Immature natural killer cell (primary cell): ENCODE results near the gene UIMC1. TPM values are rescaled to one million over a fixed set of nuclear protein-coding genes. Genes with fewer than 3 reads are reported as not detected.
"Not testable (repeated sequence)": the region's sequence is repeated elsewhere in the genome, so short reads cannot be mapped to it uniquely, and the experiment has no call there.

ENCODE experiments used
- DNase-seq, 3 donors: peaks; one replicate each; pipeline ENCODE4 v3.0.0; 2022; ENCODE audit warnings: mixed read lengths in 1 of 3
- H3K27ac Mint-ChIP-seq, 6 donors: one replicate each; pipeline ENCODE4 v1.8.0; 2020; ENCODE audit warnings: mixed read lengths in 6 of 6, mild to moderate bottlenecking in 5 of 6, inconsistent platforms in 4 of 6, moderate library complexity in 3 of 6
- H3K27me3 Mint-ChIP-seq, 3 donors: one replicate each; pipeline ENCODE4 v1.8.0; 2020 to 2021; ENCODE audit warnings: low read depth in 3 of 3, mild to moderate bottlenecking in 3 of 3, mixed read lengths in 3 of 3, moderate library complexity in 3 of 3, inconsistent platforms in 1 of 3
- H3K36me3 Mint-ChIP-seq, 3 donors: one replicate each; pipeline ENCODE4 v1.8.0; 2020; ENCODE audit warnings: mixed read lengths in 3 of 3, inconsistent platforms in 2 of 3, mild to moderate bottlenecking in 2 of 3
- H3K4me1 Mint-ChIP-seq, 2 donors: one replicate each; pipeline ENCODE4 v1.8.0; 2020; ENCODE audit warnings: inconsistent platforms in 2 of 2, mild to moderate bottlenecking in 2 of 2, mixed read lengths in 2 of 2, moderate library complexity in 1 of 2
- H3K4me3 Mint-ChIP-seq, 5 donors: one replicate each; pipeline ENCODE4 v1.8.0; 2020; ENCODE audit warnings: mild to moderate bottlenecking in 5 of 5, mixed read lengths in 5 of 5, inconsistent platforms in 3 of 5, moderate library complexity in 3 of 5
- H3K9me3 Mint-ChIP-seq, 6 donors: one replicate each; pipeline ENCODE4 v1.8.0; 2020; ENCODE audit warnings: mild to moderate bottlenecking in 6 of 6, mixed read lengths in 6 of 6, inconsistent platforms in 4 of 6, moderate library complexity in 3 of 6
- polyA plus RNA-seq, 3 donors: library from polyadenylated mRNA; unstranded; fragments of 300-500 nt; fragmentation: Illumina TruSeq; gene quantifications; one replicate each; pipeline ENCODE4 v1.2.3, GENCODE V29; 2021

UIMC1 gene
- polyA plus RNA-seq, 3 donors from 2014 or later, result 12.8 to 21.5 (median 14.9) TPM

DNA sequence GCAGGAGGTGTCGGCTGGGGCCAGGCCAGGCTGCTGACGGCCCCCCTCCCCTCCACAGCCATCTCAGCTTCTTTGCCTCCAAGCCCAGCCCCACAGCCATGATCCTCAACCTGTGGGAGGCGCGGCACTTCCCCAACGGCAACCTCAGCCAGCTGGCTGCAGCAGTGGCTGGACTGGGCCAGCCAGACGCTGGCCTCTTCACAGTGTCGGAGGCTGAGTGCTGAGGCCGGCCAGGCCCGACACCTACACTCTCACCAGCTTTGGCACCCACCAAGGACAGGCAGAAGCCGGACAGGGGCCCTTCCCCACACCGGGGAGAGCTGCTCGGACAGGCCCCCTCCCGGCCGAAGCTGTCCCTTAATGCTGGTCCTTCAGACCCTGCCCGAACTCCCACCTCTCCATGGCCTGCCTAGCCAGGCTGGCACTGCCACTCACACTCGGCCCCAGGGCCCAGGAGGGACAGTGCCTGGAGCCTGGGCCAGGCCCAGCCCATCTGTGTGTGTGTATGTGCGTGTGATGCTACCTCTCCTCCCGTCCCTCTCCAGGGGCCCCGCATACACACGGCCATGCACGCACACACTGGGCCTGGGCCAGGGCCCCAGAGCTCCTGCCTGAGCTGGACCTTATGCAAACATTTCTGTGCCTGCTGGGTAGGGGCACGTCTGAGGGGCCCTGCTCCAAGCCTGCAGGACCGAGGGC is 126.8 kb downstream of the UIMC1 start:
- no peaks in the 10 kb centered on the region for H3K36me3 Mint-ChIP-seq
- H3K27me3 Mint-ChIP-seq, result peaks cover 14 to 16% (median 14%) of the 10 kb centered on the region in 3 donors
- H3K27ac Mint-ChIP-seq, result no peak overlapping the region
- no peak overlapping the region for H3K4me3 Mint-ChIP-seq
- H3K4me1 Mint-ChIP-seq, result peaks cover 17 to 18% of the 10 kb centered on the region in 2 donors
- DNase-seq, result no peak
- peaks cover 0 to 1% (median 0%) of the 10 kb centered on the region in 6 donors for H3K9me3 Mint-ChIP-seq

DNA sequence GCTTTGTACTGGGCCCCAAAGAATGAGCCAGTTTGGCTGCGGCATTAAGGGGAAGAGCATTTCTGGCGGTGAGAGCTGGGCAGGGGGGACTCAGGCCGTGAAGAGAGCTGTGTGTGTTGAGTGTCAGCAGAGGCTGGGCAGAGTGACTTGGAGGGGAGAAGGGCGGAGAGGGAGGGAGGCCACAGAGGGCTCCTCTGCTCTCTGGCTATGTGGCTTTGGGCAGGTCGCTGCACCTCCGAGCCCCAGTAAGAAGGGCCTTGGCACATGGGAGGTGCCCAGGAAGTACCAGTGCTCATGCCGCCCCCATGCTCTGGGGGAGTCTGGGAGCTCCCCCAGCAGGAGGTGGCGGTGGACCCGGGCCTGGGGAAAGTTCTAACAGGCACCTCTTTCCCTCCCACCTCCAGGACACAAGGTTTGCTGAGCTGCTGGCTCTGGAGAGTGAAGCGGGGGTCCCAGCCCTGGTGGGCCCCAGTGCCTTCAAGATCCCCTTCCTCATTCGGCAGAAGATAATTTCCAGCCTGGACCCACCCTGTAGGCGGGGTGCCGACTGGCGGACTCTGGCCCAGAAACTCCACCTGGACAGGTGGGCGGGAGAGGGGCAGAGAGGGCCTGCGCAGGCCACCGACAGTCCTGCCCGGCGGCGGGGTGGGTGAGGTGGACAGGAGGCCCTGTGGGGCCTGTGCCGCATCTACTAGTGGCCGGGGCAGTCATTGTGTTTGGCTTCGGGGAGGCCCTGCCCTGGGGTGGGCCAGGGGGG is 127.5 kb downstream of the UIMC1 start:
- Mint-ChIP-seq H3K4me3 (no peak overlapping the region), H3K9me3 (peaks cover 0 to 1% (median 0%) of the 10 kb centered on the region in 6 donors), H3K36me3 (no peaks in the 10 kb centered on the region), H3K27ac (no peak overlapping the region), H3K4me1 (peaks cover 17 to 18% of the 10 kb centered on the region in 2 donors), H3K27me3 (peaks cover 15 to 20% (median 16%) of the 10 kb centered on the region in 3 donors)
- no peak for DNase-seq

DNA sequence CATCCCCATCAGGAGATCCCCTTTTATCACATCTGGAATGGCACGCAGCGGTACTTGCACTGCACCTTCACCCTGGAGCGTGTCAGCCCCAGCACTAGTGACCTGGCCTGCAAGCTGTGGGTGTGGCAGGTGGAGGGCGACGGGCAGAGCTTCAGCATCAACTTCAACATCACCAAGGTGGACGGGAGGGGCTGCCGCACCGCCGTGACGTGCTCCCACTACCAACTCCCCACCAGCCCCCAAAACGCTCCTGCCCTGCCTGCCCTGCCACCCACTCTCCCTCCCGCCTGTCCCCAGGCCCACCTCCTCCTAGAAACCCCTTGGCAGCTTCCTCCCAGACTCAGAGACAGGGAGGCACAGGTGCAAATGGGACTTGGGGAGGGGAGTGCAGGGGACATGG is 128.1 kb downstream of the UIMC1 start:
- peaks cover 16 to 25% (median 18%) of the 10 kb centered on the region in 3 donors for H3K27me3 Mint-ChIP-seq
- H3K36me3 Mint-ChIP-seq, result no peaks in the 10 kb centered on the region
- DNase-seq, result no peak
- H3K27ac Mint-ChIP-seq, result no peak overlapping the region
- H3K4me3 Mint-ChIP-seq, result no peak overlapping the region
- peaks cover 18 to 20% of the 10 kb centered on the region in 2 donors for H3K4me1 Mint-ChIP-seq
- peaks cover 0 to 2% (median 0%) of the 10 kb centered on the region in 6 donors for H3K9me3 Mint-ChIP-seq

DNA sequence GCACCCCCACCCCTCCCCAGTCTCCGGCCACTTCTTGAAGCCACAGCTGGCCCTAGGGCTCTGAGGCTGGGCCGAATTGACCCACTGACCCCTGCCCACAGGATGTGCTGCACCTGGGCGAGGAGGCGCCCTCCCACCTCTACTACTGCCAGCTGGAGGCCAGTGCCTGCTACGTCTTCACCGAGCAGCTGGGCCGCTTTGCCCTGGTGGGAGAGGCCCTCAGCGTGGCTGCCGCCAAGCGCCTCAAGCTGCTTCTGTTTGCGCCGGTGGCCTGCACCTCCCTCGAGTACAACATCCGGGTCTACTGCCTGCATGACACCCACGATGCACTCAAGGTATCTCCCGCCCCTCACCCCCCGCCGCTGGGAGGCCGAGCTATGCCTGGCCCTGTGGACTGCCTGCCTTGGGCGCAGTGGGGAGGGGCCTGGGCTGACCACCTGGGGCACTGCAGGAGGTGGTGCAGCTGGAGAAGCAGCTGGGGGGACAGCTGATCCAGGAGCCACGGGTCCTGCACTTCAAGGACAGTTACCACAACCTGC is 128.7 kb downstream of the UIMC1 start:
- H3K4me3 Mint-ChIP-seq, result no peak overlapping the region
- no peaks in the 10 kb centered on the region for H3K36me3 Mint-ChIP-seq
- peaks cover 21 to 30% (median 24%) of the 10 kb centered on the region in 3 donors for H3K27me3 Mint-ChIP-seq
- DNase-seq, result no peak
- H3K27ac Mint-ChIP-seq, result no peak overlapping the region
- H3K9me3 Mint-ChIP-seq, result peaks cover 0 to 6% (median 4%) of the 10 kb centered on the region in 6 donors
- H3K4me1 Mint-ChIP-seq, result peaks cover 20 to 22% of the 10 kb centered on the region in 2 donors

DNA sequence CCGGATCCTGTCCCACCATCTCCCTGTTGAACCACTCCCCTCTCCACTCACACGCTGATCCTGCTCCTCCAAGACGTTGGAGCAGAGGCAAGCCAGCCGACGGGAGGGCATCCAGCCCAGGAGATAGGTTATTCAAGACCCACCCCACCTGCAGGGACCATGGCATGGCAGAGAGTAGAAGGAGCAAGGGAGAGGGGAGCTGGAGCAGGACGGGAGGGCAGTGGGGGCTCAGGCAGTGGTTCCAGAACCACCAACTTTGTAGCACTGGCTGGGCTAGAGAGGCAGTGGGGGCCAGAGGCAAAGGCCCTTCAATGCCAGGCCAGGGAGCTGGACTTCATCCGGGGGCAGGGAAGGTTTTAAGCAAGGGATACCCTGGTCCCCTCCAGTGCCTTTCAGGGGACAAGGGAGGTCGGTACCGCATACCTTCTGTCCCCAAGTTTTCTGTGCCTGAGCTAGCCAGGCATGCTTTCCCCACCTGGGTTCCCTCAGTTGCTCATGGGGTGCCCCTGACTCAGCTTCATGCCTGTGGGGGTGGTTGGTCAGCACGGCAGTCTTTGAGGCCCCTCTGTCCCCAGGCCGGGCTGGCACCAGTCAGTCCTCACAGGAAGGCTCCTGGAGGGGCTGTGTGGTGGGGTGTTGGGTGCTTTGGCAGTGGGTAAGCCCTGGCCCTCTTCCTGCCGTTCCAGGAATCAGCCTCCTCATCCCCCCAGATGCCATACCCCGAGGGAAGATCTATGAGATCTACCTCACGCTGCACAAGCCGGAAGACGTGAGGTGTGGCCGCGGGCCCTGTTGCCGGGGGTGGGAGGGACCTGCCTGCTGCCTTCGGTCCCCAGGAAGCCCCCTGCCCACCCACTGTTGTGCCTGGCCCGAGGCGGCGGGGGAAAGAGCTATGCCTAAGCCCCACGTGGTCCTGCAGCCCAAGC is 129.8 kb downstream of the UIMC1 start:
- Mint-ChIP-seq H3K27me3 (peaks cover 28 to 38% (median 28%) of the 10 kb centered on the region in 3 donors), H3K4me3 (peak overlapping the region in 1 of 5 donors; percentile 80), H3K9me3 (peaks cover 0 to 6% (median 4%) of the 10 kb centered on the region in 6 donors), H3K4me1 (peaks cover 20 to 22% of the 10 kb centered on the region in 2 donors), H3K36me3 (no peaks in the 10 kb centered on the region), H3K27ac (no peak overlapping the region)
- no peak for DNase-seq

DNA sequence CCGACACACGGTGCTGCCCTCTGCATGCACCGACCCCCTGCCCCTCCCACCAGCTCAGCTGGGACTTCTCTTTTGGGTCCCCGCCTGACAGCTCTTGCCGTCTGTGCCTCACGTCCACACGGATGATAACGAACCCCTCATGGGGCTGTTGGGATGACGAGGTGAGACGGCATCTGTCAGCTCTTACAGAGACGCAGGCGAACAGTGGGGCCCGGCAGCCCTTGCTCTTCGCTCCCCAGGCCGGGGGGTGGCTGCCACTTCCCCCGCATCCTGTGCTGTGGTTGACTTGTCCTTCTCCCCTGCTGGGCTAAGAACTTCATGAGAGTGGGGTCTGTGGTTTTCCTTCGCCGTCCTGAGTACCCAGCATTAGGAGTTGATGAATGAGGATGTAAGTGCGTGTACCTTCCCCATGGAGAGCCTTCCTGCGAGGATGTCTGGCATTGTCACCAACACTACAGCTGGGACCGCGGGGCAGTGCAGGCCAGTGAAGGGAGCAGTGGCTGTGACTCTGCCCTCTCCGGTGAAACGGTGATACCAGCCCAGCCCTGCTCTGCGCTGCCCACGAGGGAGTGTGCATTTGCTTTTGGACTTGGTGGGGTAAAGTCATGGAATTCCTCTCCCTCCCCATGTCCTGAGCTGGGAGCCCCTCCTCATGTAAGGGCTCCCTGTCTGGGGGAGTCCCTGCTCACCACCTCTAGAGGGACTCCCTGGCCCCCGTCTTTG is 130.6 kb downstream of the UIMC1 start:
- Mint-ChIP-seq H3K27ac (peak overlapping the region in 3 of 6 donors; percentile 40 to 51 (median 49)), H3K4me3 (peak overlapping the region; percentile 35 to 80 (median 58)), H3K36me3 (no peaks in the 10 kb centered on the region), H3K9me3 (peaks cover 0 to 6% (median 4%) of the 10 kb centered on the region in 6 donors), H3K27me3 (peaks cover 28 to 38% (median 28%) of the 10 kb centered on the region in 3 donors), H3K4me1 (peaks cover 20 to 22% of the 10 kb centered on the region in 2 donors)
- DNase-seq, result peak; percentile 26 to 42 (median 33)

DNA sequence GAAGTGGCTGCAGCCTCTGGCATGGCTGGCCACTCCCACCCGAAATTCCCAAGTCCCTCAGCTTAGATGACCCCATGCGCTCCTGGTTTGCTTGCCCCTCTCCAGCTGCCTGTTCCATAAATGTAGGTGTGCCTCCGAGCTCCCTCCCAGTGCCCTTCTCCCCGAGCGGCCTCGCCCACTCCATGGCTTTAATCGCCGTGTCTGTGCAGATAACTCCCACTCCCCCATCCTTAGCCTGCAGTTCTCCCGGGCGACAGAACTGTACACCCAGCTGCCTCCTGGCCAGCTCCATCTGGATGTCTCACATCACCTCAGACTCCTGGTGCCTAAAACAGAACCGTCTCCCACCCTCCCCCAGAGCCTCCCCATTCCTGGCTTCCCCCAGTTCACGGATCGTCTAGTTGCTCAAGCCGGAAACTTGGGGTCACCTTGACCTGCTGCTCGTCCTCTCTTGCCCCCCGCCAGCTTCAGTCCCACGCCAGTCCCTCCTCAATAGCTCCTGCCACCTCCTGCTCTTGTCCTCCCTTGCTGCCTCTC is 131.5 kb downstream of the UIMC1 start:
- Mint-ChIP-seq H3K4me1 (peaks cover 25 to 28% of the 10 kb centered on the region in 2 donors), H3K4me3 (peak overlapping the region in 3 of 5 donors; percentile 46 to 58 (median 58)), H3K27me3 (peaks cover 30 to 42% (median 32%) of the 10 kb centered on the region in 3 donors), H3K27ac (peak overlapping the region in 2 of 6 donors; percentile 51 to 72), H3K9me3 (peaks cover 0 to 6% (median 4%) of the 10 kb centered on the region in 6 donors), H3K36me3 (no peaks in the 10 kb centered on the region)
- DNase-seq, result no peak

DNA sequence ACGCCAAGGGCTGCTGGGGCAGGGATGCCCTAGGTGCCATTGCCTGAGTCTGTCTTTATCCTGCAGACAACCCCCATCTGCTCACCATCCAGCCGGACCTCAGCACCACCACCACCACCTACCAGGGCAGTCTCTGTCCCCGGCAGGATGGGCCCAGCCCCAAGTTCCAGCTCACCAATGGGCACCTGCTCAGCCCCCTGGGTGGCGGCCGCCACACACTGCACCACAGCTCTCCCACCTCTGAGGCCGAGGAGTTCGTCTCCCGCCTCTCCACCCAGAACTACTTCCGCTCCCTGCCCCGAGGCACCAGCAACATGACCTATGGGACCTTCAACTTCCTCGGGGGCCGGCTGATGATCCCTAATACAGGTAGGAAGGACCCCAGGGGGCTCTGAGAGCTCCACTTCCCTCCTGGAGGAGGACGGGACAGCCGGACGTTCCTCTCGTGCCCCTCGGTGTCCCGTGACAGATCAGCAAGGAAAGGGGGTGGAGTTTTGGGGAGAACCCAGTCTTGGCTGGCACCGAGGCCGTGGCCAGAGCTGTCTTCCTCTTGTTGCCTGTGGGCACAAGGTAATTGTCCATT is 132.3 kb downstream of the UIMC1 start:
- Mint-ChIP-seq H3K36me3 (no peaks in the 10 kb centered on the region), H3K27ac (peak overlapping the region in 1 of 6 donors; percentile 40), H3K4me1 (peaks cover 26 to 28% of the 10 kb centered on the region in 2 donors), H3K9me3 (peaks cover 0 to 6% (median 4%) of the 10 kb centered on the region in 6 donors), H3K4me3 (no peak overlapping the region), H3K27me3 (peaks cover 30 to 42% (median 32%) of the 10 kb centered on the region in 3 donors)
- DNase-seq, result no peak

DNA sequence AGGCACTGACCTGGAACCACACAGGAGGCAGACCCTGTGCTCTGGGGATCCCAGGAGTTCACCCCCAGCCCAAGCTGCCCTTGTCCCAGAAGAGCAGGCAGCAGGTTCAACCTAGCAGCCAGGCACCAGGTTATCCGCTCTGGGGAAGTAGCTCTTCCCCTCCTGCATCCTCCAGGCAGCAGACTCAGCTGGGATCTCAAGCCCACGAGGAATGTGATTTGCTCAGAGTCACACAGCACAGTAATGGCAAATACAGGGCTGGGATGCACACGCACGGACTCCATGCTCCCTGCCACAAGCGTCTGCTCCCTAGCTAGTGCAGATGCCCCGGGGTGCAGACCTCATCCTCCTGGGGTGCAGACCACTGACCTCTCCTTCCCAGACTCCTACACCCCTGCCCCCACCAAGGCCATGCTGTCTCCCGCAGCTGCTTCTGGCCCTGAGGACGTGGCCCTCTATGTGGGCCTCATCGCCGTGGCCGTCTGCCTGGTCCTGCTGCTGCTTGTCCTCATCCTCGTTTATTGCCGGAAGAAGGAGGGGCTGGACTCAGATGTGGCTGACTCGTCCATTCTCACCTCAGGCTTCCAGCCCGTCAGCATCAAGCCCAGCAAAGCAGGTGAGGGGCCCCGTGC is 132.9 kb downstream of the UIMC1 start:
- Mint-ChIP-seq H3K27me3 (peaks cover 30 to 42% (median 33%) of the 10 kb centered on the region in 3 donors), H3K36me3 (no peaks in the 10 kb centered on the region), H3K9me3 (peaks cover 0 to 6% (median 4%) of the 10 kb centered on the region in 6 donors), H3K4me3 (no peak overlapping the region), H3K27ac (peak overlapping the region in 3 of 6 donors; percentile 51 to 84 (median 77)), H3K4me1 (peaks cover 26 to 28% of the 10 kb centered on the region in 2 donors)
- DNase-seq, result no peak

DNA sequence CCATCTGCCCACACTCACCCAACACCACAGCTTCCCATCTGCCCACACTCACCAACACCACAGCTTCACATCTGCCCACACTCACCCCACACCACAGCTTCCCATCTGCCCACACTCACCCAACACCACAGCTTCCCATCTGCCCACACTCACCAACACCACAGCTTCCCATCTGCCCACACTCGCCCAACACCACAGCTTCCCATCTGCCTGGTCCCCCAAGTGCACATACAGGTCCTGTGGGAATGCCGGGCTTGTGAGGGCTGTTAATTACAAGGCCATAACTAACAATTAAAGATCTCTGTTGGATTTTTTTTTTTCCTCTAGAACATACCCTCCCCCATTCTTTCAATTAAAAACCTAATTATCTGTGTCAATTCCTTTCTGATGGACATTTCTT is 133.6 kb downstream of the UIMC1 start:
- H3K4me1 Mint-ChIP-seq, result peaks cover 26 to 28% of the 10 kb centered on the region in 2 donors
- peak overlapping the region; percentile 8 to 84 (median 75) for H3K27ac Mint-ChIP-seq
- peaks cover 31 to 42% (median 32%) of the 10 kb centered on the region in 3 donors for H3K27me3 Mint-ChIP-seq
- not testable (repeated sequence) for H3K9me3 Mint-ChIP-seq, H3K36me3 Mint-ChIP-seq
- peak overlapping the region in 3 of 5 donors; percentile 1 to 46 (median 33) for H3K4me3 Mint-ChIP-seq
- DNase-seq, result peak; percentile 42 to 59 (median 57)

DNA sequence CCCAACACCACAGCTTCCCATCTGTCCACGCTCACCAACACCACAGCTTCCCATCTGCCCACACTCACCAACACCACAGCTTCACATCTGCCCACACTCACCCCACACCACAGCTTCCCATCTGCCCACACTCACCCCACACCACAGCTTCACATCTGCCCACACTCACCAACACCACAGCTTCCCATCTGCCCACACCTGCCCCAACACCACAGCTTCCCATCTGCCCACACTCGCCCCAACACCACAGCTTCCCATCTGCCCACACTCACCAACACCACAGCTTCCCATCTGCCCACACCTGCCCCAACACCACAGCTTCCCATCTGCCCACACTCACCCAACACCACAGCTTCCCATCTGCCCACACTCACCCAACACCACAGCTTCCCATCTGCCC is 134.0 kb downstream of the UIMC1 start:
- Mint-ChIP-seq H3K4me1 (peaks cover 26 to 28% of the 10 kb centered on the region in 2 donors), H3K27me3 (peaks cover 32 to 44% (median 32%) of the 10 kb centered on the region in 3 donors), H3K27ac (peak overlapping the region in 3 of 6 donors; percentile 17 to 84 (median 77))
- not testable (repeated sequence) for H3K36me3 Mint-ChIP-seq, H3K9me3 Mint-ChIP-seq, H3K4me3 Mint-ChIP-seq
- peak; percentile 48 to 63 (median 62) for DNase-seq
